SU-DHL-6 (cell line): ENCODE measurements around the gene KCNQ1OT1.

Experiments
- EZH2phosphoT487 ChIP-seq: fragments of 200-600 bp; sonication (generic), shearing (Covaris generic); conservative IDR thresholded peaks from 2 replicates; pipeline ENCODE4 v1.6.1; 2018; ENCODE audit warnings: mild to moderate bottlenecking, antibody characterized with exemption, low read length, moderate library complexity, mixed read lengths
- TF ChIP-seq, protein P1 (sequence below): fragments of 200-600 bp; sonication (generic); IDR thresholded peaks from one replicate; pipeline ENCODE4 v1.5.1; 2017; ENCODE audit warnings: antibody characterized with exemption, mild to moderate bottlenecking, low read length, moderate library complexity; ENCODE audit not compliant: insufficient read depth, poor library complexity, severe bottlenecking

DNA sequence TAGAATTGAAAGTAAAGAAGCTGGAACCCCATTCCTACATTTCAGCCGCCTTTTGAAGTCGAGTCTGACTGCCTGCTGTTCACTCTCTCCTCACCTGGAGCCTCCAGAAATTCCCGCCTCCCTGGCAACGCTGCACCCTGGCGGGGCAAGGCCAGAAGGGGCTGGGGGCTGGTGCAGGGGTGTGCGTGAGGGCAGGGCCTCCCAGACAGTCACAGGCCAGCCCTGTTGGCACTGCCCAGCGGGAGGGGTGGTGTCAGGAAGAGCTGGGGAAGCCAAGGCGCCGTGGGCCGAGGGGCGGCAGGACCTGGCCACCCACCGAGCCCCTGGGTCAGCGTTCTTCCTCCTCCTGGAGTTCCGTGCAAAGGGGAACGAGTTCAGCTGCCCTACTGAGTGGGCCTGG is 123.2 kb downstream of the KCNQ1OT1 start:
- TF ChIP-seq, protein P1, sequence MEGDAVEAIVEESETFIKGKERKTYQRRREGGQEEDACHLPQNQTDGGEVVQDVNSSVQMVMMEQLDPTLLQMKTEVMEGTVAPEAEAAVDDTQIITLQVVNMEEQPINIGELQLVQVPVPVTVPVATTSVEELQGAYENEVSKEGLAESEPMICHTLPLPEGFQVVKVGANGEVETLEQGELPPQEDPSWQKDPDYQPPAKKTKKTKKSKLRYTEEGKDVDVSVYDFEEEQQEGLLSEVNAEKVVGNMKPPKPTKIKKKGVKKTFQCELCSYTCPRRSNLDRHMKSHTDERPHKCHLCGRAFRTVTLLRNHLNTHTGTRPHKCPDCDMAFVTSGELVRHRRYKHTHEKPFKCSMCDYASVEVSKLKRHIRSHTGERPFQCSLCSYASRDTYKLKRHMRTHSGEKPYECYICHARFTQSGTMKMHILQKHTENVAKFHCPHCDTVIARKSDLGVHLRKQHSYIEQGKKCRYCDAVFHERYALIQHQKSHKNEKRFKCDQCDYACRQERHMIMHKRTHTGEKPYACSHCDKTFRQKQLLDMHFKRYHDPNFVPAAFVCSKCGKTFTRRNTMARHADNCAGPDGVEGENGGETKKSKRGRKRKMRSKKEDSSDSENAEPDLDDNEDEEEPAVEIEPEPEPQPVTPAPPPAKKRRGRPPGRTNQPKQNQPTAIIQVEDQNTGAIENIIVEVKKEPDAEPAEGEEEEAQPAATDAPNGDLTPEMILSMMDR, result no peak
- TF ChIP-seq EZH2phosphoT487, result no peak
